HUES64 (cell line): ENCODE results near the gene FGF3.

Source experiments
- H3K27ac ChIP-seq: 2 replicates; pipeline ENCODE4 v1.7.0; 2013; ENCODE audit warnings: low read depth, low read length, inconsistent platforms
- H3K27me3 ChIP-seq: 2 replicates; pipeline ENCODE4 v1.6.1; 2013; ENCODE audit warnings: mild to moderate bottlenecking, low read length; ENCODE audit not compliant: insufficient read depth
- H3K36me3 ChIP-seq: 2 replicates; pipeline ENCODE4 v1.6.1; 2013; ENCODE audit warnings: mild to moderate bottlenecking, low read length; ENCODE audit not compliant: insufficient read depth
- H3K4me1 ChIP-seq: 2 replicates; pipeline ENCODE4 v1.6.1; 2013; ENCODE audit warnings: mild to moderate bottlenecking, low read length, moderate library complexity; ENCODE audit not compliant: insufficient read depth
- H3K4me3 ChIP-seq: 2 replicates; pipeline ENCODE4 v1.5.1; 2013; ENCODE audit warnings: mild to moderate bottlenecking, low read length, moderate library complexity
- H3K9ac ChIP-seq: 2 replicates; pipeline ENCODE4 v1.6.1; 2013; ENCODE audit warnings: mild to moderate bottlenecking, low read depth, low read length
- H3K9me3 ChIP-seq: 2 replicates; pipeline ENCODE4 v1.6.1; 2013; ENCODE audit warnings: low read depth, low read length; ENCODE audit not compliant: insufficient read depth
- WGBS: fragments of 150-250, 120-280 bp; methylation state at CpG from one replicate; pipeline ENCODE4 v1.1.7; 2013; ENCODE audit warnings: missing lambda C conversion rate; 5-methylcytosine and 5-hydroxymethylcytosine counted together

Gene FGF3

GRCh38 chr11:69862331-69862771 lies 43.1 kb upstream of the FGF3 start:
- no peak overlapping the region for H3K4me3 ChIP-seq
- 0 out of 2 replicates have a peak overlapping the region, but pooled peaks have one; percentile 25 for H3K27ac ChIP-seq
- 0 out of 2 replicates have a peak, but pooled peaks cover 4% of the 10 kb centered on the region for H3K27me3 ChIP-seq

DNA sequence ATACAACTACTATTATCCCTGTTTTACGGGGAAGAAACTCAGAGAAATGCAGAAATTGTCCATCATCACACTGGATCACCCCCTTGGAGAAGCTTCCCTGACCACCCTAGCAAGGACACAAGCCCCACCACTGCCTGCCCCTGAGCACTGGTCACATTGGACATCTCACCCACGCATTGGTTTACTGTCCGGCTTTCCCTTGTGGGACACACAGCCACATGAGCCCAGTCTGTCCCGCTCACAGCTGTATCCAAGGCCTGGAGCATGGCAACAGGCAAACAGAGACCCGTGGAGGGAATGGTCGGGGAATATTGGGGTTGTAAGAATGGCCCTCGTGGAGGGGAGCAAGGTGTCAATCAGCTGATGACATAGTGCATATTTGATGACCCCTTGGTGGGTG lies 42.7 kb upstream of the FGF3 start:
- 0 out of 2 replicates have a peak overlapping the region, but pooled peaks have one; percentile 25 for H3K27ac ChIP-seq
- no peak overlapping the region for H3K9ac ChIP-seq
- H3K4me1 ChIP-seq = no peaks in the 10 kb centered on the region; the same call in 1 of the 2 replicates
- 82% methylated on average over 7 of the region's 7 CpGs for WGBS
- 0 out of 2 replicates have a peak, but pooled peaks cover 4% of the 10 kb centered on the region for H3K27me3 ChIP-seq
- no peak overlapping the region for H3K4me3 ChIP-seq
- no peaks in the 10 kb centered on the region for H3K9me3 ChIP-seq
- H3K36me3 ChIP-seq = no peaks in the 10 kb centered on the region

More at GRCh38 chr11:69862331-69862771, 43.1 kb upstream of the FGF3 start:
- no peaks in the 10 kb centered on the region for H3K36me3 ChIP-seq
- H3K9me3 ChIP-seq = no peaks in the 10 kb centered on the region
- H3K9ac ChIP-seq = no peak overlapping the region
- WGBS = 33% methylated on average over 19 of the region's 19 CpGs
- H3K4me1 ChIP-seq = peaks cover 2% of the 10 kb centered on the region; the same call in 1 of the 2 replicates

DNA sequence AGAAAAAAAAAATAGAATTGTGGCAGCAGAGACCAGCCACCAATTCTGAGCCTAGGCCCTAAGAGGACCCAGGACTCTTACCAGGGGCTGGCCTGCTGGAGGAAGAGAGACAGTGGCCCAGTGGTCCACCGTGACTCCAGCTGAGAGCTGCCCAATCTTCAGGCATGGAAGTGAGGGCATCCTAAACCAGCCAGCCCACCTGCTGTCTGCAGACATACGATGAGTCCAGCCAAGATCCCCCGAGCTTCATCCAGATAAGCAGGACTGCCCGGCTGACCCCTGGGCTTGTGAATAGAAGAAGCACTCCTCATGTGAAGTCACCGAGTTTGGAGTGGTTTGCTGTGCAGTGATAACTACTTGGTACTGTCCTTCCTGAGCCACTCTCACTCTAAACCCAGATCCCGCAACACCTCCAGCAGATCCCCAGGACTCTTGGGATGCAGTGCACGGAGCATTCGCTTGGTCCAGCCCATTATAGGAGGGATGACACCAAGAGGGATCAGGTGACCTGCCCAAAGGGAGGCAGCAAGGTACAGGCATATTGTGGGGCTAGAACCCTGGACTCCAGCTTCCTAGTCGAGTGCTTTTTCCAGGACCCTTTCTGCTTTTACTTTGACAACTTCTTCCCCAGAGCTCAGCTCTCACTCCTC lies 41.7 kb upstream of the FGF3 start:
- Histone ChIP-seq H3K27ac (no peak overlapping the region), H3K4me3 (no peak overlapping the region), H3K36me3 (no peaks in the 10 kb centered on the region), H3K4me1 (no peaks in the 10 kb centered on the region; the same call in 1 of the 2 replicates), H3K9me3 (no peaks in the 10 kb centered on the region), H3K27me3 (0 out of 2 replicates have a peak, but pooled peaks cover 4% of the 10 kb centered on the region), H3K9ac (no peak overlapping the region)
- WGBS = 90% methylated on average over 9 of the region's 9 CpGs

GRCh38 chr11:69860244-69860643 lies 41.0 kb upstream of the FGF3 start:
- Histone ChIP-seq H3K4me3 (no peak overlapping the region), H3K27me3 (0 out of 2 replicates have a peak, but pooled peaks cover 4% of the 10 kb centered on the region), H3K4me1 (no peaks in the 10 kb centered on the region; the same call in 1 of the 2 replicates), H3K9ac (no peak overlapping the region), H3K27ac (no peak overlapping the region), H3K36me3 (no peaks in the 10 kb centered on the region), H3K9me3 (no peaks in the 10 kb centered on the region)
- 86% methylated on average over 5 of the region's 5 CpGs for WGBS

DNA sequence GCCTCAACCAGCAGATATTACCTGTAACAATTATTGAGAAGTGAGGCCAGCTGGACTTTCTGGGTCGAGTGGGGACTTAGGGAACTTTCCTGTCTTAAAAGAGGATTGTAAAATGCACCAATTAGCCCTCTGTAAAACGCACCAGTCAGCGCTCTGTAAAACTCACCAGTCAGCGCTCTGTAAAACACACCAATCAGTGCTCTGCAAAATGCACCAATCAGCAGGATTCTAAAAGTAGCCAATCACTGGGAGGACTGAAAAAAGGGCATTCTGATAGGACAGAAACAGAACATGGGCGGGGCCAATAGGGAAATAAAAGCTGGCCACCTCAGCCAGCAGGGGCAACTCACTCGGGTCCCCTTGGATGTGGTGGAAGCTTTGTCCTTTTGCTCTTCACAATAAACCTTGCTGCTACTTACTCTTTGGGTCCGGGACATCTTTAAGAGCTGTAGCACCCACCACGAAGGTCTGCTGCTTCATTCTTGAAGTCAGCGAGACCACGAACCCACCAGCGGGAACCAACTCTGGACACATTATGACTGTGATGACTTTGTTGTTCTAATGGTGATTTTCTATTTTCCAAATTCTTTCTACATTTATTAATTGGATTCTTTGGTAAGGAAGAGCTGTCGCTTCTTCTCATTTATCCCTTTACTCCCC lies 40.2 kb upstream of the FGF3 start:
- Histone ChIP-seq H3K4me1 (no peaks in the 10 kb centered on the region; the same call in 1 of the 2 replicates), H3K4me3 (no peak overlapping the region), H3K27ac (no peak overlapping the region), H3K9me3 (no peaks in the 10 kb centered on the region), H3K9ac (no peak overlapping the region), H3K27me3 (0 out of 2 replicates have a peak, but pooled peaks cover 4% of the 10 kb centered on the region), H3K36me3 (no peaks in the 10 kb centered on the region)
- 96% methylated on average over 12 of the region's 12 CpGs for WGBS

- H3K27ac ChIP-seq = no peak overlapping the region
- H3K4me1 ChIP-seq = no peaks in the 10 kb centered on the region
- no peaks in the 10 kb centered on the region; the same call in 1 of the 2 replicates for H3K9me3 ChIP-seq
- H3K9ac ChIP-seq = no peak overlapping the region
- H3K36me3 ChIP-seq = no peaks in the 10 kb centered on the region
- H3K27me3 ChIP-seq = no peaks in the 10 kb centered on the region
- no peak overlapping the region for H3K4me3 ChIP-seq
- WGBS = no CpG with 5 or more reads among the region's 3 CpGs
These were observed 36.2 kb upstream of the FGF3 start for GRCh38 chr11:69855421-69855820.

- 89% methylated on average over 2 of the region's 2 CpGs for WGBS
These were observed 35.5 kb upstream of the FGF3 start for GRCh38 chr11:69854713-69855112.

GRCh38 chr11:69852056-69852455 lies 32.8 kb upstream of the FGF3 start:
- Histone ChIP-seq H3K27ac (no peak overlapping the region), H3K9ac (no peak overlapping the region), H3K36me3 (no peaks in the 10 kb centered on the region), H3K4me3 (no peak overlapping the region), H3K4me1 (peaks cover 3% of the 10 kb centered on the region; the same call in 1 of the 2 replicates), H3K27me3 (no peaks in the 10 kb centered on the region), H3K9me3 (no peaks in the 10 kb centered on the region; the same call in 1 of the 2 replicates)
- 62% methylated on average over 2 of the region's 2 CpGs for whole genome bisulfite sequencing

More at GRCh38 chr11:69854713-69855112, 35.5 kb upstream of the FGF3 start:
- Histone ChIP-seq H3K27ac (no peak overlapping the region), H3K27me3 (no peaks in the 10 kb centered on the region), H3K36me3 (no peaks in the 10 kb centered on the region), H3K4me1 (no peaks in the 10 kb centered on the region), H3K9me3 (no peaks in the 10 kb centered on the region; the same call in 1 of the 2 replicates), H3K9ac (no peak overlapping the region), H3K4me3 (no peak overlapping the region)

GRCh38 chr11:69848201-69848600 lies 29.0 kb upstream of the FGF3 start:
- Histone ChIP-seq H3K9ac (no peak overlapping the region), H3K9me3 (no peaks in the 10 kb centered on the region; the same call in 1 of the 2 replicates), H3K27me3 (no peaks in the 10 kb centered on the region; the same call in 1 of the 2 replicates), H3K27ac (no peak overlapping the region), H3K4me1 (peaks cover 11% of the 10 kb centered on the region), H3K36me3 (no peaks in the 10 kb centered on the region), H3K4me3 (no peak overlapping the region)

- no peak overlapping the region for H3K27ac ChIP-seq
- H3K4me1 ChIP-seq = peaks cover 15% of the 10 kb centered on the region
- H3K9ac ChIP-seq = no peak overlapping the region
- WGBS = 94% methylated on average over 6 of the region's 6 CpGs
- H3K4me3 ChIP-seq = no peak overlapping the region
- H3K27me3 ChIP-seq = peaks cover 5% of the 10 kb centered on the region
- no peaks in the 10 kb centered on the region for H3K36me3 ChIP-seq
- no peaks in the 10 kb centered on the region for H3K9me3 ChIP-seq
These were observed 25.2 kb upstream of the FGF3 start for GRCh38 chr11:69844396-69844795.

DNA sequence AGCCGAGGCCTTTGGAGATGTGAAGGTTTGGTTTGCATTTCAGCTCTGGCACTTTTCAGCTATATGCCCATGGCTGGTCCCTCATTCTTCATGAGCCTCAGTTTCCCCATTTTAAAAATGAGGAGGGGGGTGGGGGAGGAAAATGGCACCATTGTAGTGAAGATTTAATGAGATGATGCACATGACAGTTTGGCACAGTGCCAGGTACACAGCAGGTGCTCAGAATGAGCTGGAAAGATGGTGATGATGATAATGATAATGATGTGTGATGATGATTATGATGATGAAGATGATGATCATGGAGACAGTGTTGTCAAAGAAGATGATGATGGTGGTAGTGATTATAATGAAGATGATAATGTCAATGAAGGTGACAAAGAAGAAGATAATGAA lies 24.3 kb upstream of the FGF3 start:
- no peak overlapping the region for H3K4me3 ChIP-seq
- H3K9me3 ChIP-seq = no peaks in the 10 kb centered on the region
- H3K27me3 ChIP-seq = peaks cover 5% of the 10 kb centered on the region
- H3K4me1 ChIP-seq = peaks cover 15% of the 10 kb centered on the region
- 58% methylated on average over 1 of the region's 1 CpG for WGBS
- no peak overlapping the region for H3K27ac ChIP-seq
- H3K9ac ChIP-seq = no peak overlapping the region
- H3K36me3 ChIP-seq = no peaks in the 10 kb centered on the region
